GM06990 (cell line): Measurements from ENCODE around the gene ZNF414.

Source experiments
- DNase-seq: peaks from one replicate; pipeline ENCODE4 v3.0.0-alpha.2; 2011; ENCODE audit not compliant: insufficient read length; ENCODE audit errors: extremely low read depth
- H3K27me3 ChIP-seq: replicated peaks from 2 replicates; pipeline ENCODE4 v1.6.0; 2011; ENCODE audit warnings: low read length; ENCODE audit not compliant: control insufficient read depth, insufficient read depth
- H3K36me3 ChIP-seq: 2 replicates; pipeline ENCODE4 v1.5.1; 2011; ENCODE audit warnings: low read length; ENCODE audit not compliant: control insufficient read depth, insufficient read depth
- H3K4me3 ChIP-seq: replicated peaks from 2 replicates; pipeline ENCODE4 v1.5.1; 2011; ENCODE audit warnings: low read depth, mild to moderate bottlenecking, control low read depth, low read length
- CTCF ChIP-seq: IDR thresholded peaks from 2 replicates; pipeline ENCODE4 v1.5.1; 2011; ENCODE audit warnings: low read length, control low read depth, mild to moderate bottlenecking, inconsistent platforms; ENCODE audit not compliant: insufficient read depth, poor library complexity, severe bottlenecking

ZNF414 gene

GRCh38 chr19:8532225-8532624, 18.3 kb upstream of the ZNF414 start:
- no peak for DNase-seq
- Histone ChIP-seq H3K4me3 (no peak overlapping the region), H3K27me3 (no peaks in the 10 kb centered on the region), H3K36me3 (no peaks in the 10 kb centered on the region)
- no peak for TF ChIP-seq CTCF

GRCh38 chr19:8531470-8531869, 17.5 kb upstream of the ZNF414 start:
- H3K27me3 ChIP-seq, result no peaks in the 10 kb centered on the region
- H3K4me3 ChIP-seq, result no peak overlapping the region
- no peak for DNase-seq
- TF ChIP-seq CTCF, result no peak
- no peaks in the 10 kb centered on the region for H3K36me3 ChIP-seq

- no peak overlapping the region for H3K4me3 ChIP-seq
- no peaks in the 10 kb centered on the region for H3K36me3 ChIP-seq
- no peaks in the 10 kb centered on the region for H3K27me3 ChIP-seq
- no peak for DNase-seq
- TF ChIP-seq CTCF, result no peak
Measured at GRCh38 chr19:8530061-8530679, 16.2 kb upstream of the ZNF414 start.

- Histone ChIP-seq H3K4me3 (no peak overlapping the region), H3K27me3 (no peaks in the 10 kb centered on the region), H3K36me3 (no peaks in the 10 kb centered on the region)
- no peak for TF ChIP-seq CTCF
- no peak for DNase-seq
Measured at GRCh38 chr19:8529369-8530006, 15.5 kb upstream of the ZNF414 start.

- no peak for TF ChIP-seq CTCF
- DNase-seq, result no peak
- Histone ChIP-seq H3K27me3 (no peaks in the 10 kb centered on the region), H3K4me3 (no peak overlapping the region), H3K36me3 (no peaks in the 10 kb centered on the region)
Measured at GRCh38 chr19:8528500-8528899, 14.5 kb upstream of the ZNF414 start.
